OCI-LY3 (cell line): ENCODE measurements around the gene ZNF548.

Experiments
- EZH2phosphoT487 ChIP-seq: fragments of 200-600 bp; shearing (Covaris generic); IDR thresholded peaks from 2 replicates; pipeline ENCODE4 v1.6.1; 2018; ENCODE audit warnings: antibody characterized with exemption, mixed run types, low read depth
- TF ChIP-seq, protein P1 (sequence below): fragments of 200-600, 300-600 bp; sonication (generic); IDR thresholded peaks from 2 replicates; pipeline ENCODE4 v1.5.1; 2014; ENCODE audit warnings: antibody characterized with exemption, low read length, low read depth

GRCh38 chr19:57376151-57376550 lies 13.5 kb upstream of the ZNF548 start:
- TF ChIP-seq, protein P1, sequence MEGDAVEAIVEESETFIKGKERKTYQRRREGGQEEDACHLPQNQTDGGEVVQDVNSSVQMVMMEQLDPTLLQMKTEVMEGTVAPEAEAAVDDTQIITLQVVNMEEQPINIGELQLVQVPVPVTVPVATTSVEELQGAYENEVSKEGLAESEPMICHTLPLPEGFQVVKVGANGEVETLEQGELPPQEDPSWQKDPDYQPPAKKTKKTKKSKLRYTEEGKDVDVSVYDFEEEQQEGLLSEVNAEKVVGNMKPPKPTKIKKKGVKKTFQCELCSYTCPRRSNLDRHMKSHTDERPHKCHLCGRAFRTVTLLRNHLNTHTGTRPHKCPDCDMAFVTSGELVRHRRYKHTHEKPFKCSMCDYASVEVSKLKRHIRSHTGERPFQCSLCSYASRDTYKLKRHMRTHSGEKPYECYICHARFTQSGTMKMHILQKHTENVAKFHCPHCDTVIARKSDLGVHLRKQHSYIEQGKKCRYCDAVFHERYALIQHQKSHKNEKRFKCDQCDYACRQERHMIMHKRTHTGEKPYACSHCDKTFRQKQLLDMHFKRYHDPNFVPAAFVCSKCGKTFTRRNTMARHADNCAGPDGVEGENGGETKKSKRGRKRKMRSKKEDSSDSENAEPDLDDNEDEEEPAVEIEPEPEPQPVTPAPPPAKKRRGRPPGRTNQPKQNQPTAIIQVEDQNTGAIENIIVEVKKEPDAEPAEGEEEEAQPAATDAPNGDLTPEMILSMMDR: no peak
- TF ChIP-seq EZH2phosphoT487: no peak
